Globus pallidus (tissue), 1 donor: ENCODE results near the gene NLRP7.

ENCODE experiments used
- DNase-seq: peaks from one replicate; pipeline ENCODE4 v3.0.0-alpha.2; 2015; ENCODE audit warnings: low spot score

NLRP7 gene

DNA sequence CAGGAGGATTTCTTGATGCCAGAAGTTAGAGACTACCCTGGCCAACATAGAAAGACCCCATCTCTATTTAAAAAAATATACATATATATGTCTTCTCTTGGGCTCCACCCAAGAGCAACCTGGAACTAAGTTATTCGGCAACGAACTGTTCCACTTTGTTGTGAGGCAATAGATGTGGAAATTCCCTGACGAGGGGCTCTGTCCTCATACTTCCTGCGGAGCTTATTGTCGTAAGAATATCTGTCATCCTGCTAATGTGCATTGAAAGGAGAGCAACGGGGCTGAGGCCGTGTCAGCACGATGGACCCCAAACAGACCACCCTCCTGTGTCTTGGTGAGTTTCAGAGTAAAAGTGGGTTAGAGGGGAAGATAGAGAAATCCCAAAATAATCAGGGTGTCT, 73.3 kb downstream of the NLRP7 start, which contains the start of gene FCAR:
Gene FCAR, plus strand, starts transcription at position 246 of the 400 bp plus-strand sequence. Its CDS starts 55 bp downstream, at position 301.
- no peak for DNase-seq
